HG03439 (cell line): Measurements from ENCODE around the gene FHOD3.
"Not testable (repeated sequence)": the region's sequence is repeated elsewhere in the genome, so short reads cannot be mapped to it uniquely, and the experiment has no call there.

Experiments
- ATAC-seq: cut with Tn5 transposase; IDR thresholded peaks from one replicate; pipeline ENCODE4 v1.9.1; 2021; ENCODE audit warnings: mild to moderate bottlenecking, moderate library complexity; ENCODE audit not compliant: unreplicated experiment

Gene FHOD3

GRCh38 chr18:36719630-36720029, 422.1 kb downstream of the FHOD3 start:
- ATAC-seq, result no peak

DNA sequence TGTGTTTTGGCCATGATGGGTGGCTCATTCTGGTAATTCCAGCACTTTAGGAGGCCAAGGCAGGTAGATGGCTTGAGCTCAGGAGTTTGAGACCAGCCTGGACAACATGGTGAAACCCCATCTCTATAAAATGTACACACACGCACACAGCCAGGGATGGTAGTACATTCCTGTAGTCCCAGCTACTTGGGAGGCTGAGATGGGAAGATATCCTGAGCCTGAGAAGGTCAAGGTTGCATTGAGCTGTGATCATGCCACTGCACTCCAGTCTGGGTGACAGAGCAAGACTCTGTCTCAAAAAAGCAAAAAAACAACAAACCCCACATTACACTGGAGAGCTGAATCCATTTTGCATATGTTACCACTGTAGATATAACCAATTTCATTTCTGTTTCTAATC, 423.8 kb downstream of the FHOD3 start:
- not testable (repeated sequence) for ATAC-seq

DNA sequence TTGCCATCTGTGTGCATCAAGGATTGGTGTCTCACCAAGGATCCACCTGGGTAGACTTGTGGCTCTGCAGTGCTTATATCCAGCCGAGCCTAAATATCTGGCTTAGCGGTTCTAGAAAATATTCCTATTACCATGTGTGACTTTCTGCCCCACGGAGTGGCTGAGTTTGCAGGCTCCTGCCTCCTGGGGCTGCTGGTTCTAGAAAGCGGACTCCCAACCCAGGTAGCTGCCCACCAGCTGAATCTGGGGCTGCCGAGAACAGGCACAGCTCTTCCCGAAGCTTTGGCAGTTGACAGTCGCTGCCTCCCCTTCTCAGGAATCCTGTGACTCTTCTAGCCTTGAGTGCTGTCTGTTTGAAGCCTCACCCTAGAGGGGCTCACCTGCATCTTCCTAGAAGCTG, 426.7 kb downstream of the FHOD3 start:
- ATAC-seq, result no peak

DNA sequence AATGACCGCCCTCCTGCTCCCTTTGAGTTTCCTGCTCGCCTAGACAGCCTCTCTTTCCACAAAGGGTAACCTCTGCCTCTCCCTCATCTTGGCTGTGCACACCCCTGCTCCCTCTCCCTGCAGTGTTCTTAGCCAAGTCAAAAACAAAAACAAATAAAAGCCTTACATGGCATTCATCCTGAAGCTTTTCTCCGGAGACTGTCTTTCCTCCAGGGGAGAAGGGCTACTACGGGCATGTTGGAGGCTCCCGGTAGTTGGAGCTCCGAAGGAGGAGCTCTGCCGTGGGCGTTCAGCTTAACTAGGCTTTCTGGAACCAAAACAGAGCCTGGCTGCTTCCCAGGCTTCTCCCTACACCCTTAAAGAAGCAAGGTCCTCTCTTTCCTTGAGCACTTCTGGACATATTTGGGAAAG, 427.1 kb downstream of the FHOD3 start:
- ATAC-seq, result no peak

GRCh38 chr18:36728345-36728744, 430.8 kb downstream of the FHOD3 start:
- ATAC-seq, result no peak

DNA sequence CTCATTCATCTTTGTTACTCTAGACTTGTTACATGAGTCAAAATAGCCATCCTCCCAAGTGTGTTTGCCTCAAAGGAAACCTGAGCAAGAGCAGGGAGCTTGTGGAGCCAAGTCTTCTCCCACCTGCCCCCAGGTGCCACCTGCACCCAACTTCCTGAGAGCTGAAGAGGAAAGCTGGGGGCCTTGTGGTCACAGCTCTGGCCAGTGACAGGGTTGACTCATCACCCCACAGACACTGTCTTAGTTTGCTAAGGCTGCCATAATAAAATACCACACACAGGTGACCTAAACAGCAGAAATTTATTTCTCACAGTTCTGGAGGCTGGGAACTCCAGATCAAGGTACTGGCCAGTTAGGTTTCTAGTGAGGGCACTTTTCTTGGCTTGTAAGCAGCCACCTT, 431.7 kb downstream of the FHOD3 start:
- ATAC-seq, result no peak

DNA sequence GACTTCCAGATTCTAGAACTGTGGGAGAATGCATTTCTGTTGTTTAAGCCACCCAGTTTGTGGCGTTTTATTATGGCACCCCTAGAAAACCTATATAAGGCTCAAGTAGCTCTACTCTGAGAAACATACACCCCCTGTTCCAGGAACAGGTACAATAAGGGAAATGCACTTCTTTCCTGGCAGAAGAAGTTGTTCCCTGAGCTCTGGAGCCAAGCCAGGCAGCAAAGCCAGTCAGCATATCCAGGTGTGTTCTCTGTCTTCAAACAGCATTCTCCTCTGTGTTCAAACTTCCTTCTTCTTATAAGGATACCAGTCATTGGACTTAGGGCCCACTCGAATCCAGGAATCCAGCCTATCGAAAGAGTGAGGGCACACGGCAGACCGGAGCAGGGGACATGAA, 434.8 kb downstream of the FHOD3 start:
- ATAC-seq, result no peak

GRCh38 chr18:36733150-36733549, 435.6 kb downstream of the FHOD3 start:
- no peak for ATAC-seq

DNA sequence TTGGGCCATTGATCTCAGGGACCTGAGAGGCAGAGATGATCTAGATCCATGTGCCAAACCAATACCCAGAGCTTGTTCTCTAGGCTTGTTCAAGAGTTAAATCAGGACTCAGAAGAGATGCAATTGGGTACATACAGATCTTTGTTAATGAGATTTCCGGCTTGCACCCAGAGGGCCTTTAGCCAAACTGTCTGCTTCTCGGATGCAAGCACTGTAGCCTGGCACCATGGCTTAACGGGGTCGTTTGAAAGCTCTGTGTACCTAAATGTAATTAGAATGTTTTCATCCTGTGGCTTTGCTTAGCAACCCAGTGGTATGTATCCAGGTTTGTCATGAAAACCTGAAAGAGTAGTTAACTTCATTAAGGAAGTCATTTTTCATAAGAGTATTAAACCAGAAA, 437.1 kb downstream of the FHOD3 start:
- ATAC-seq, result no peak

DNA sequence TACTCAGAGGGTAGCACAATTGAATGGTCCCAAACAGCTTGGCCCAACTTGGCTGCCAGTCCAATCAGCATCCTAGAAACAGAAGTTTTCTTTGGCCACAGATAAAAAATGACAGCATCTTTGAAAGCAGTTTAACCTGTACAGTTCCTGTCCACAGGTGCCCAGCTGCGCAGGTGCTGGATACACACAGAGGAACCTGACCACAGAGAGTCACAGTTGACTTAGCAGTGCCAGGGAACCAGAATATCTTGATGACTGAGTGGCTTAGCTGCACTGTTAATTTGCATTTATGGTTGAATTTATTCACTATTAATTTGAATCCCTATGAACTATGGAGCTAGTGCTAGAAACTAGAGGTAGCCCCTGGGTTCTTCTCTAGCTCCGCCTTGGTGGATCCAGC, 437.6 kb downstream of the FHOD3 start:
- no peak for ATAC-seq

- no peak for ATAC-seq
Measured at GRCh38 chr18:36736094-36736493, 438.6 kb downstream of the FHOD3 start.

GRCh38 chr18:36737316-36737715, 439.8 kb downstream of the FHOD3 start:
- no peak for ATAC-seq

DNA sequence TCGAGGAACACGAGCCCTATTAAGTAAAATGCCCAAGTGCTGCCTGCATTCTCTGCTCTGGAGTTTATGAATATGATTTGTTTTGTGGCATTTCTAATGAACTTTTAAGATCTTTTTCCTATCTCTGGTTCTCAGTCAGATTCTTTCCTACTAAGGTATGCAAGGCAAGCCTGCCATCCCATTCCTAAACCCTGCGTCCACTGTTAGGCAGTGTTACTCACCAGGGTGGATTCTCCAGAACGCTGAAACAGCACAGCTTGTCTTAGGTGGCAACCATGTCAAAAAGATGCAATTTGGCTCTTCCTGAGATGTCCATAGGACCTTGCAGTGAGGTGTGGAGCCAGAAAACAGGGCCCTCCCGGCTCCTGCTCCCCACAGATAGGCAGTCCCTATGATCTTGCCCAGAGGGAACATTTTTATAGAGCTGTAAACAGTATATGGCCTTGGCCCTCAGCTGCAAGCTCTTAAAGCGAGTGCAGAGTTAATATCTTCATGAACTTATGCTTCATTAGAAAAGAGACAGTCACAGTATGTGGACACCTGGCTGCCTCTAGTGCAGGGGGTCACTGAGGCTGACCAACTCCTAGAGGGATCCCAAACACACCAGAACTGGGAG, 446.9 kb downstream of the FHOD3 start:
- no peak for ATAC-seq

- no peak for ATAC-seq
Measured at GRCh38 chr18:36745219-36745975, 447.9 kb downstream of the FHOD3 start.

- ATAC-seq, result no peak
Measured at GRCh38 chr18:36752929-36753865, 455.7 kb downstream of the FHOD3 start.

DNA sequence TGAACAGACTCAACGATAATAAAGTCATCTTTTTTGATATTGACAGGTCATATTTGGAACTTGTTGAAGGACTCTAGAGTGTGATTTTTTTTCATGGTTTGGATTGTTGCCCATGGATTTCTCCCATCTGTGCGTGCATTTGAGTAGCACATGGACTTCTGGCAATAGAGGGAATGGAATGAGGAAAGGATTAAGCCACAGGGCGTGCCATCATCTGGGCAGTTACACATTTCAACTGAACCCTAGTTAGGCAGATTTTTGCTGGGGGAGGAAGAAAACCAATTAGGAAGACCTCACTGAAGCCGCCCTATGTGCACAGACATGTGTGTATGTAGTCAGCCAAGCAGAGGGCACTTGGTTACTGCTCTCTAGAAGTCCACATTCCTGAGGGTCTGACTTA, 458.7 kb downstream of the FHOD3 start:
- ATAC-seq, result no peak

DNA sequence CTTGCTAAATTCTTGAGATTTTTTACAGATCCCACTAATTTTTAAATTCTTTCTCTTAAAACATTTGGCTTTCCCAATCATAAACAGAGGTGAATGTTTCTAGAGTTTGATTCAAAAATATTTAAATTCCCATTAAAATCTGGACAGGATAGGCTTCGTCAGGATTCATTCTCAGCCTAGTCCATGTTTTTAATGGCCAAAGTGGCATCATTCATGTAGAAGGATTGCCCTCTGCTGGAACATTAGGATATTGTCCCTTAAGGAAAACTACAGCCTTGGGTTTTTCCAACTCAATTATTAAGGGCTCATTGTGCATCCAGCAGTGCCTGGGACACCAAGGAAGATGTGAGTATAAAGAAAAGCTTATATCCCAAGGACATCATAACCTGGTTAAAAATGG, 459.6 kb downstream of the FHOD3 start:
- ATAC-seq, result no peak

- ATAC-seq, result no peak
Measured at GRCh38 chr18:36757991-36758390, 460.5 kb downstream of the FHOD3 start.

DNA sequence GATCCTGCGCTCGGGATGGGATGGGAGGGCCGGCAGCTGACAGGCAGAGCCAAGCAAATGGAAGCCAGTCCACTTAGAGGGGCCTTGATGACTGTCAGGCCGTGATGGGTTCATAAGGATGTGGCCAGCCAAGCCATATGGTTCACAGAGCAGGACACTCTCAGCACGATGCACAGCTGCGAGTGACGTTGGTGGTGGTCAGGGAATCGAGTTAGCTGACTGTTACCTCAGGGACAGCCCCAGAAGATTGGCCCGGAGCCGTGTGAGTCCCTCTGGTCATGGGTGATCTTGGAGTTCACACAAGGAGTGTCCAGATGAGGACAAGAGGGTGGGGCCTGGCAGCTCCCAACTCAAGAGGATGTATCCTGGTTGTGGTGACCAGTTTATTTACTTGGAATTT, 461.1 kb downstream of the FHOD3 start:
- no peak for ATAC-seq

DNA sequence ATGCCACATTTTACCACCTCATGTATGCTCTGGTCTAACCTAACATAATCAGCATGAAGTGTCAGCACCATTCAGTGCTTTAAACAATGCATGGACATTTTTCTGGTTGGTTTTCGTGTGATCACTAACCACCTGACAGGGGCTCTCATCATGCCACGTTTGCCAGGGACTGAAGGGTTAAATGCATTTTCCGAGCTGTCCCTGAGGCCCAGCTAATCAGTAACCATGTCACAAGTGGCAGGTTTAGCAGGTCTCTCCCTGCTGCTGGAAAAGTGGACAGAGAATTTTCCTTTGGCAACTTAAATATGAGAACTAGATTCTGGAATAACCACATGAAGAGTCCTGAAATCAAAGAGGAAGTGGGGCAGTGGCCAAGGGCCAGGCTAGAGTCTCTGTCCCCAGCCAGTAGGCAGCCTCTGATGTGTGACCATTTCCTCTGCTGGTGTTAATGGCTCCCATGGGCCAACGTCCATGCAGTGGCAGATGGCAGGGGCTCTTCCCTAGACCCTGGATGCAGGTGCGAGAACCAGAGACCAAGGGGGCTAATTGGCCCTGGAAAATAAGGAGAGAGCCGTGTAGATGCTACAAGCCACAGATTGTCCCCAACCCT, 461.8 kb downstream of the FHOD3 start:
- no peak for ATAC-seq

GRCh38 chr18:36760598-36760997, 463.1 kb downstream of the FHOD3 start:
- no peak for ATAC-seq
